Body of pancreas (tissue), 4 donors: ENCODE results near the gene ROBO1.

Experiments
- POLR2A ChIP-seq, 3 donors: fragments of 450-650 bp; IDR thresholded peaks; one replicate each; pipeline ENCODE4 v1.6.1; 2016; ENCODE audit warnings: antibody characterized with exemption in 3 of 3, mild to moderate bottlenecking in 2 of 3
- TF ChIP-seq, protein P1 (sequence below), 7 experiments: fragments of 450-650 bp in 4 of 7; fragments of 200-600 bp in 3 of 7; sonication (generic) in 3 of 7; IDR thresholded peaks; one replicate each; pipeline ENCODE4 v1.5.1; 2016 to 2019; ENCODE audit warnings: antibody characterized with exemption in 7 of 7

DNA sequence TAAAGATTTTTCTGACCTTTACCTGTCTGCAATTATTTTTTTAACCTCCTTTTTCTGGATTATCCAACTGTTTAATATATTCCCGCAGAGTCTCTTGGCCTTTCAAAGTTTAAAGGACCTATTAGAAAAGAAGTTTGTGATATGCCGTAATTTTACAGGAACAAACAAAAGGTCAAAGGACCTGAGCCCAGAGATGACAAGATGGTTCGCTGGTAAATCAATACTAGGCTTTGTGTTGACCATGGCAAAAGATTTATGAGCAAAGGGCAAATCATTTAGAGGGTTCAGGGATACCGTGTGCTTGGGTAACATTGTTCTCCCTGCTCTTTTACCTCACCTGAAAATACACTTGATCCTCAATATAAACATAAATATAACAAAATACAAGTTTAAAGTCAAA is 923.5 kb downstream of the ROBO1 start:
- TF ChIP-seq, protein P1, sequence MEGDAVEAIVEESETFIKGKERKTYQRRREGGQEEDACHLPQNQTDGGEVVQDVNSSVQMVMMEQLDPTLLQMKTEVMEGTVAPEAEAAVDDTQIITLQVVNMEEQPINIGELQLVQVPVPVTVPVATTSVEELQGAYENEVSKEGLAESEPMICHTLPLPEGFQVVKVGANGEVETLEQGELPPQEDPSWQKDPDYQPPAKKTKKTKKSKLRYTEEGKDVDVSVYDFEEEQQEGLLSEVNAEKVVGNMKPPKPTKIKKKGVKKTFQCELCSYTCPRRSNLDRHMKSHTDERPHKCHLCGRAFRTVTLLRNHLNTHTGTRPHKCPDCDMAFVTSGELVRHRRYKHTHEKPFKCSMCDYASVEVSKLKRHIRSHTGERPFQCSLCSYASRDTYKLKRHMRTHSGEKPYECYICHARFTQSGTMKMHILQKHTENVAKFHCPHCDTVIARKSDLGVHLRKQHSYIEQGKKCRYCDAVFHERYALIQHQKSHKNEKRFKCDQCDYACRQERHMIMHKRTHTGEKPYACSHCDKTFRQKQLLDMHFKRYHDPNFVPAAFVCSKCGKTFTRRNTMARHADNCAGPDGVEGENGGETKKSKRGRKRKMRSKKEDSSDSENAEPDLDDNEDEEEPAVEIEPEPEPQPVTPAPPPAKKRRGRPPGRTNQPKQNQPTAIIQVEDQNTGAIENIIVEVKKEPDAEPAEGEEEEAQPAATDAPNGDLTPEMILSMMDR (IDR thresholded peaks at IDR 0.05) = no peak
- no peak for TF ChIP-seq POLR2A (IDR thresholded peaks at IDR 0.05)
